ENCODE results near the gene ARHGAP42.

DNA sequence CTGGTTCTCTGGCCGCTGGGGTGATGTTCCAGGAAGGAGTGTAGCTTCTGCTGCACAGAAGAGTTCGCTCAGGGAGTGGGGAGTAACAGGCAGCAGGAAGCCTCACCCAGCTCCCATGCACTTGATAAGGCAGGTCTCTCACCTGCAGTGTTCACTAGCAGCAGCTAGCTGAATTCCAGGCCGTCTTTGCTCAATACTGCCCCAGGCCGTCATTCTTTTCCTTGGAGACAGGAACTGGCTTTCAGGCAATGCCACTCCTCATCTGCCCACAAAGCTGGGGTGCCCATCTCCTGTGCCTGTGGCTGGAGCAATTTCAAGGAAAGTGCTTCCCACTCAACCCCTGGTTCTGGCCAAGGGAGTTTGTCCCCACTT, 66.1 kb downstream of the ARHGAP42 start:
- TF ChIP-seq, protein P1, sequence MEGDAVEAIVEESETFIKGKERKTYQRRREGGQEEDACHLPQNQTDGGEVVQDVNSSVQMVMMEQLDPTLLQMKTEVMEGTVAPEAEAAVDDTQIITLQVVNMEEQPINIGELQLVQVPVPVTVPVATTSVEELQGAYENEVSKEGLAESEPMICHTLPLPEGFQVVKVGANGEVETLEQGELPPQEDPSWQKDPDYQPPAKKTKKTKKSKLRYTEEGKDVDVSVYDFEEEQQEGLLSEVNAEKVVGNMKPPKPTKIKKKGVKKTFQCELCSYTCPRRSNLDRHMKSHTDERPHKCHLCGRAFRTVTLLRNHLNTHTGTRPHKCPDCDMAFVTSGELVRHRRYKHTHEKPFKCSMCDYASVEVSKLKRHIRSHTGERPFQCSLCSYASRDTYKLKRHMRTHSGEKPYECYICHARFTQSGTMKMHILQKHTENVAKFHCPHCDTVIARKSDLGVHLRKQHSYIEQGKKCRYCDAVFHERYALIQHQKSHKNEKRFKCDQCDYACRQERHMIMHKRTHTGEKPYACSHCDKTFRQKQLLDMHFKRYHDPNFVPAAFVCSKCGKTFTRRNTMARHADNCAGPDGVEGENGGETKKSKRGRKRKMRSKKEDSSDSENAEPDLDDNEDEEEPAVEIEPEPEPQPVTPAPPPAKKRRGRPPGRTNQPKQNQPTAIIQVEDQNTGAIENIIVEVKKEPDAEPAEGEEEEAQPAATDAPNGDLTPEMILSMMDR (IDR thresholded peaks at IDR 0.05): no peak
- TF ChIP-seq POLR2A (IDR thresholded peaks at IDR 0.05; ENCODE audit: low read depth) (no peak), POLR2AphosphoS5 (IDR thresholded peaks at IDR 0.05) (no peak), EP300 (IDR thresholded peaks at IDR 0.05) (no peak)
